ENCODE data around the gene CHAT.

GRCh38 chr10:49700997-49701396 is 87.2 kb downstream of the CHAT start:
- TF ChIP-seq POLR2A (IDR thresholded peaks at IDR 0.05; ENCODE audit: low read depth, low read length) (no peak), POLR2AphosphoS5 (IDR thresholded peaks at IDR 0.05; ENCODE audit: low read depth, low read length) (no peak), POU2F2 (IDR thresholded peaks at IDR 0.05; ENCODE audit: low read depth, low read length) (no peak)

All from GM12891 (cell line).